Measurements from ENCODE around the gene TRPC4AP. TPM values are rescaled to one million over a fixed set of nuclear protein-coding genes. Genes with fewer than 3 reads are reported as not detected.

TRPC4AP gene
- total and polyA plus RNA-seq, 2 of the 8 experiments (the other 6 are each of a cell fraction or from before 2014, with no cell fraction given), result 73.1 to 74.8 TPM

DNA sequence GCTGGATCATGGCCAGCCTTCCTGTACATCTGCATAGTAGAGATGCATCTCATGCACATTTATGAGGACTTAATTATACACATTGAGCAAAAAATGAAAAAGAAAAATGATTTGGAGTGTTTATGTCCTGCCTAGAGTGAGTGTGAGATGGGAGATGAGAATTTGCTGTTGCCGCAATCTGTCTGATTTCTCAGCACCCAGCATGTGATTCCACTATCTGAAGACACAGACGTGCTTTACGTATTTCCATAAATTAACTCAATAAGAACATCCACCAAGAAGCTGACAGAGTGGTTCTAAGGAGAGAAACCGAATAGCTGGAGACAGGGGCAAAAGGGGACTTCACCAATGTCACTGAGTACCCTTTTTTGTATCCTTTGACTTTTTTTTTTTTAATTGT is 39.3 kb upstream of the TRPC4AP start (continued):
- TF ChIP-seq NANOG (IDR thresholded peaks at IDR 0.05; ENCODE audit: insufficient read depth, low read depth, low read length, poor library complexity, severe bottlenecking), result no peak
- no peak for TF ChIP-seq BCL11A (IDR thresholded peaks at IDR 0.05; ENCODE audit: low read depth in 2 of 2, low read length in 2 of 2)
- TF ChIP-seq GTF2F1 (IDR thresholded peaks at IDR 0.05; ENCODE audit: borderline replicate concordance, low read depth, low read length), result no peak

Measured in H1 (cell line).